Right lobe of liver (tissue), 4 donors: ENCODE results near the gene PRSS56.

Experiments
- CTCF ChIP-seq, 4 donors: fragments of 200-600 bp in 3 of 4; fragments of 450-650 bp in 1 of 4; IDR thresholded peaks; one replicate each; pipeline versions ENCODE4 v1.5.1 to v1.8.0; 2016 to 2022; ENCODE audit warnings: antibody characterized with exemption in 4 of 4, mild to moderate bottlenecking in 2 of 4
- POLR2A ChIP-seq: fragments of 450-650 bp; IDR thresholded peaks from one replicate; pipeline ENCODE4 v1.6.1; 2017; ENCODE audit warnings: antibody characterized with exemption, mild to moderate bottlenecking
- donor health status: DM: no; HTN: no; CAD: no.
- donor health status: DM: no; HTN: no; CAD: no.
- donor health status: DM: no; HTN: yes; CAD: no.

- TF ChIP-seq CTCF (IDR thresholded peaks at IDR 0.05) (no peak), POLR2A (no peak)
These were observed 25.6 kb upstream of the PRSS56 start for GRCh38 chr2:232494542-232494941.
